Ishikawa (cell line): ENCODE measurements around the gene FAM124A.

Experiments
- CEBPB ChIP-seq: IDR thresholded peaks from 2 replicates; pipeline ENCODE4 v1.6.1; 2012
- CREB1 ChIP-seq: IDR thresholded peaks from 2 replicates; pipeline ENCODE4 v1.6.1; 2012; ENCODE audit warnings: low read depth
- EGR1 ChIP-seq: IDR thresholded peaks from 2 replicates; pipeline ENCODE4 v1.6.1; 2012
- EP300 ChIP-seq: IDR thresholded peaks from 2 replicates; pipeline ENCODE4 v1.6.1; 2012; ENCODE audit warnings: borderline replicate concordance
- FOXM1 ChIP-seq: IDR thresholded peaks from 2 replicates; pipeline ENCODE4 v1.6.1; 2012; ENCODE audit warnings: low read depth, borderline replicate concordance
- NFIC ChIP-seq: IDR thresholded peaks from 2 replicates; pipeline ENCODE4 v1.6.1; 2012
- RAD21 ChIP-seq: IDR thresholded peaks from 2 replicates; pipeline ENCODE4 v1.6.1; 2012; ENCODE audit warnings: low read depth
- REST ChIP-seq: IDR thresholded peaks from 2 replicates; pipeline ENCODE4 v1.6.1; 2012; ENCODE audit warnings: low read depth, mild to moderate bottlenecking
- TAF1 ChIP-seq: IDR thresholded peaks from 2 replicates; pipeline ENCODE4 v1.6.1; 2012; ENCODE audit warnings: low read depth, mild to moderate bottlenecking
- TCF12 ChIP-seq: IDR thresholded peaks from 2 replicates; pipeline ENCODE4 v1.6.1; 2012; ENCODE audit warnings: low read depth
- TEAD4 ChIP-seq: IDR thresholded peaks from 2 replicates; pipeline ENCODE4 v1.6.1; 2012
- USF1 ChIP-seq: IDR thresholded peaks from 2 replicates; pipeline ENCODE4 v1.6.1; 2012
- YY1 ChIP-seq: IDR thresholded peaks from 2 replicates; pipeline ENCODE4 v1.6.1; 2012; ENCODE audit warnings: low read depth
- ZBTB7A ChIP-seq: IDR thresholded peaks from 2 replicates; pipeline ENCODE4 v1.6.1; 2012; ENCODE audit warnings: low read depth
- TF ChIP-seq, protein P1 (sequence below): IDR thresholded peaks from 2 replicates; pipeline ENCODE4 v1.6.1; 2012

Gene FAM124A

GRCh38 chr13:51208716-51209115 lies 13.5 kb upstream of the FAM124A start:
- TF ChIP-seq EGR1 (no peak), YY1 (no peak), EP300 (no peak), NFIC (no peak), REST (no peak), TEAD4 (no peak), TCF12 (no peak), USF1 (no peak), FOXM1 (no peak), ZBTB7A (no peak), TAF1 (no peak), RAD21 (no peak), CREB1 (no peak), CEBPB (no peak)
- TF ChIP-seq, protein P1, sequence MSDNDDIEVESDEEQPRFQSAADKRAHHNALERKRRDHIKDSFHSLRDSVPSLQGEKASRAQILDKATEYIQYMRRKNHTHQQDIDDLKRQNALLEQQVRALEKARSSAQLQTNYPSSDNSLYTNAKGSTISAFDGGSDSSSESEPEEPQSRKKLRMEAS: no peak

DNA sequence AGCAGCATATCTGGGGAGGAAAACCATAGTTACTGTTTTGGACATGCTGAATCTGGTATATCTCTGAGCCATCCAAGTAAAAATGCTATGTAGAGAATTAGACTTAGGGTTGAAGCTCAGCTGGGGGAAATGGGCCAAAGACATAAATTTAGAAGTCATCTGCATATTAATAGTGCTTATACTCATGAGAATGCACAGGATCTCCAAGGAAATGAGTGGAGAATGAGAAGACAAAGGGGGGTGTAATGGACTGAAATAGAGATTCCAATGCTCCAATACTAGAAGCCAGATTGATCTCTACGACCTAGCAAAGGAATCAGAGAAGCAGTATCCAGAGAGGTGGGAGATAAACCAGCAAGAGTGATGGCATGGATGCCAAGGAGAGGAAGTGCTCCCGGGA lies 10.3 kb upstream of the FAM124A start:
- TF ChIP-seq CEBPB (no peak), REST (no peak), EP300 (no peak), TEAD4 (no peak), RAD21 (no peak), ZBTB7A (no peak), TCF12 (no peak)
- TF ChIP-seq, protein P1: no peak

DNA sequence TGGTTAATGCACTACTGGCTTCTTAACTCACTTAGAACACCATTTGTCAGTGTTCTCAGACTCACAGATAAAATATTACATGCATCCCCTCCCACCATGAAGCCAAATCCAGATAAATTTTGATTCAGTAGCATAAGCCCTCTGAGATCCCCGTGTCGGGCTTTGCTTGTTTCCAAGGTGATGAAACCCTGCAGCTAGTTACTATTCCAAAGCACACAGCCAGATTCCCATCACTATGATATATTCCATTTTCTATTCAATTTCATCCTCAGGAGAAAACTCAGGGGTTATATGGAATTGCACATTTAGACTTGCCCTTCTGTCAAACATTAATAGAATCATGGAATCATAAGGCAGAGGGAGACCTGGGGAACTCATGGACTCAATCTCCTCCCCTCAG lies 9.4 kb upstream of the FAM124A start:
- TF ChIP-seq REST (no peak), CEBPB (no peak), TAF1 (no peak)

GRCh38 chr13:51213173-51213728 lies 8.9 kb upstream of the FAM124A start:
- TF ChIP-seq YY1 (no peak), NFIC (no peak)
- TF ChIP-seq, protein P1: no peak

DNA sequence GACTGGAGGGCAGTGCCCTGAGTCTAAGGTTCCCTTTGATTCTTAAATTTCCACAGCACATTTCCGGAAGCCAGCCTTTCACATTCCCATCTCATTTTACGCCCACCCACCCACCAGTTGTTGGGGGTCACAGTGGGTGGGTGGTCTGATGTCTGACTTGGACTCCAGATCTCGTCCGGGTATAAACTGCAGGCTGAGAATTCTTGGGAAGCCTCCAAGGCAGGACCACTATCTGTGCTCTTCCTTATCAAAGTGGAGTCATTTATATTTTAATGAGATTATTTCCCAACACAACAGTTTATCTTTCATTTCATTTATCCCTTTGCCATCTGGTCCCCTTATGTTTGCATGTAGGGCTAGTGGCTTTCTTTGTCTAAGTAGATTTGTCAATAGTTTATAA lies 3.6 kb upstream of the FAM124A start:
- TF ChIP-seq YY1: no peak
- TF ChIP-seq CREB1: no peak
- no peak for TF ChIP-seq USF1
- no peak for TF ChIP-seq EP300
- no peak for TF ChIP-seq REST
- TF ChIP-seq, protein P1: no peak
- no peak for TF ChIP-seq TCF12
- no peak for TF ChIP-seq NFIC
- TF ChIP-seq EGR1: no peak
- no peak for TF ChIP-seq TEAD4
- no peak for TF ChIP-seq CEBPB
- no peak for TF ChIP-seq FOXM1
- no peak for TF ChIP-seq ZBTB7A
- TF ChIP-seq RAD21: no peak
- TF ChIP-seq TAF1: no peak
